HG02763 (cell line): ENCODE data around the gene CD5L.

Experiments used
- ATAC-seq: cut with Tn5 transposase; IDR thresholded peaks from one replicate; pipeline ENCODE4 v1.9.1; 2021; ENCODE audit warnings: mild to moderate bottlenecking, moderate library complexity; ENCODE audit not compliant: unreplicated experiment

Gene CD5L

DNA sequence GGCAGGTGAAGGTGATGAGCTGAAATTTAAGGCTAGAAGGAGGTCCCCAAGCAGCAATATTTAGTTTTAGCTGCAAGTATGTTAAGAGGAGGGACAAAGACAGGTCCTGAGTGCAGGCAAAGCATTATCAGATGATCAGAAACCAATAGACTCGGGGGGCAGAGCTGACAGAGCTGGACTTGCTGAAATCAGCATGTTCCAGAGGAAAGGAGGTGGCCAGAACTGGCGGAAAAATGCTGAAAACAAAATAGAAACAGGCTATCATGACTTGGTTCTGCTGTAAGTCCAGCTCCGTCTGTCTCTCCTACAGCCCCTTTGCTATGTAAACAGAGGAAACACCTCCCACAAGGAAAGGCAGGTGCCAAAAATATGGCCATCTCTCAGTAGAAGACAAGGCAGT lies at the start of gene CD5L:
TSS of gene CD5L (minus strand) at position 101 of the 400 bp plus-strand sequence. CDS start 107 bp downstream, outside the sequence.
- no peak for ATAC-seq

DNA sequence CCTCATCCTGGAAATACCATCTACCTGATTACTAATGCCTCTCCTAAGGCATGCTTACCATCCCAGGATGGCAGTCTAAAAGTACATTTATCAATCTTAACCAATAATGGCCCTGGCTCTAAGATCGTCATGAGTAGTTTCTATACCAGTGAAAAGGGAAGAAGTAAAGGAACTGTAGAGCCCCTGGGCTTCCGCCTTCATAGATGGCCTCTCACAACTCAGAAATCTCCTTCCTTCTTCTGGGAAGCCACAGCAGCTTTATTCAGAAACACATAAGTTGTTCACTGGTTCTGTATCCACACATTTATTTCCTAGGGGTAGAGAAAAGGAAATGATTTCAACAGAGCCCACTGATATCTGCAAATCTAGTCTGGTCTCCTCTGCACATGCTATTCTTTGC lies 41.0 kb upstream of the CD5L start:
- ATAC-seq = no peak

DNA sequence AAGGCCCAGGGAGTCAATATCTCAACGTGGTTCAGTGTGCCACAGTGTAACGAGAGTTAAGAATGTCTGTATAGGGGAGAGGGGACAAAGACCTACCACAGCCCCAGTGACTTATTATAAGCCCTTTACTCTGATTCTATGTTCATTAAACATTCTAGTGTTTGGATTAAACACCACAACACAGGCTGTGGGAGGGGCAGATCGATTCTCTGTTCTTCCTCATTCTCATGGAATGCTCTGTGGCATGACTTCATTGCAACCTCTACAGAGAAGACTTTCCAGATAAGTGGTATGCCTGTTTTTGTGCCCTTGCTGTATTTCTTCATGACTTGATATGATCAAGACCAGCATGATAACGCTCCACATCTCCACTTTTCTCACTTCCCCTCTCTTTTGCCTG lies 39.0 kb upstream of the CD5L start:
- no peak for ATAC-seq

DNA sequence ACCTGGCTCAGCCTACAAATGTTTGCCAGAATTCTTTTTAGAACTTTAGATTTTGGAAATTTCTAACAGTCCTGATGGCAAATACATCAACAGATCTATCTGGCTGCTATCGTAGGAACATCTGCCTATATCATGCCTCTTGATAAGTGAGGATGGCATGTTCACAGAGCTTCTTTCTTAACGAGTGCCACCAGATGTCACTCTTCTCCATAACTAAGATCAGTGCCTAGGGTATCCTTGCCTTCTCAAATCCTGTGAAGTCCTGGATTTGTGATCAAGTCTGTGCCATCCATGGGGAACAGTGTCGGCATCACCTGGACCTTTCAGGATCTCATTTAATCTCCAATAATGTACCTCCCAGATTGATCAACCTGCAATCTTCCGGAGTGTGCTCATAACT lies 36.5 kb upstream of the CD5L start:
- no peak for ATAC-seq

DNA sequence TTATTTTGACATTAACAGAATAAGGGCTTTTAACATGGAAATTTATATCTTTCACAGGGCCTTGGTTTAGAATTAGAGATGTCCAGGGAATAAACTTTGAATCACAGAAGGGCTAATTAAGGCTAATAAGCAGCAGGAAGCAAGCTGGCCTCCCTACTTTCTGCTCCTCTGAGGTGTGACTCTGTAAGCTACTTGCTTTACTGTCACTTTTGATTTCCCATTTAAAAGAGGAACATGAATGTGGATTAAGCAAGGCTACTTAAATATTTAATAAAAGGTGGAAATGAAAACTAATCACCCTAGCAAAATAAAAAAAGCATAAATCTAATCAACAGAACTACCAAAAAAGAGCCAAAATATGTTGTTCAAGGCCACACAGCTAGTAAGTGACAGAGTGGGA lies 28.9 kb upstream of the CD5L start:
- ATAC-seq = no peak

DNA sequence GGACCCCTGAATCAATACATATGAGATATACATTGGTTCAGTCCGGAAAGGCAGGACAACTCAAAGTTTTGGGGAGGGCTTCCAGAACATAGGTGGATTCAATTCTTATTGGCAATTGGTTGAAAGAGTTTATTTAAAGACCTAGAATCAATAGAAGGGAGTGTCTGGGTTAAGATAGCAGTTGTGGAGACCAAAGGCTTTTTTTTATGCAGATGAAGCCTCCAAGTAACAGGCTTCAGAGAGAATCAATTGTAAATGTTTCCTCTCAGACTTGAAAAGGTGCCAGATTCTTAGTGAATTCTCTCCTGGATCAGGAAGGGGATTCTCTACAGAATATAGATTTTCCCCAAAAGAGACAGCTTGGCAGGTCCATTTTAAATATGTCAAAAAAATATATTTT lies 27.0 kb upstream of the CD5L start:
- no peak for ATAC-seq

DNA sequence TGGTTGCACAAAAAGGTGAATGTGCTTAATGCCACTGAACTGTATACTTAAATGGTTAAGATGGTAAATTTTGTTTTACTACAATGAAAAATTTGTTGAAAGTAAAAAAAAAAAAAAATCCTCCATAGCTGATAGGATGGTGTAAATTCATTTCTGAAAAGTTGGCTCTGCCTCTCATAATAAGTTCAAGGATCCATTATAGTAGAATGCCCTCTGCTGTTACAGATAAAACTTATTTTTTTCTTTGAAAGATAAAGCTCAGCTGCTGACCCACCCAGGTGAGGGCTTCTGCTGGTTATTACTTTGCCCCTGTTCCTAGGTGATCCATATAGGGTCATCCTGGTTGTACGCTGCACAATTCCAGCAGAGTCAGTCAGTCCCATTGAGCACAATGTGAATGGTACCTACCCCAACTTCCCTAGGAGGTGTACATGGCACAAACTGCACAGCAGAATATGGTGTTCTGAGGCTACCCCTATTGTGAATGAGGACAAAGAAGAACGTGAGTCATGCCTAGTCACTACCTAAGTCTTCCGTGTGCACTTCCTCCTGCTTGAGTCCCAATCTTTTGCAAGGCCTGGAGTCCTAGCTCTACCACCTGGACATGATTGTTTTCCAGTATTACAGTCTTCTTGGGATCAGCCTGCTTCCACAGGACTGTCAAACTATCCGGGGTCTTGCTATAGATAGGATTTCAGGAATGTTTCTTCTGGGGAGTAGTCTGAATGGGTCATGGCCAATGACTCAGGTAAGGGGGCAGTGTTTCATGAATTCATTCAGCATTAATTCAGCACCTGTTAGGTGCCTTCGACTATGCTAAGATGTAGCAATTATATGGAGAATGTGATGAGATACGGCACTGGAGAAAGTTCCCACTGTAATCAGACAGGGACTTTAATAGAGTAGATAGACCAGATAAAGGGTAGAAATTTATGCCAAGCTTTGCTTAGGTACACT lies 20.8 kb upstream of the CD5L start:
- no peak for ATAC-seq

DNA sequence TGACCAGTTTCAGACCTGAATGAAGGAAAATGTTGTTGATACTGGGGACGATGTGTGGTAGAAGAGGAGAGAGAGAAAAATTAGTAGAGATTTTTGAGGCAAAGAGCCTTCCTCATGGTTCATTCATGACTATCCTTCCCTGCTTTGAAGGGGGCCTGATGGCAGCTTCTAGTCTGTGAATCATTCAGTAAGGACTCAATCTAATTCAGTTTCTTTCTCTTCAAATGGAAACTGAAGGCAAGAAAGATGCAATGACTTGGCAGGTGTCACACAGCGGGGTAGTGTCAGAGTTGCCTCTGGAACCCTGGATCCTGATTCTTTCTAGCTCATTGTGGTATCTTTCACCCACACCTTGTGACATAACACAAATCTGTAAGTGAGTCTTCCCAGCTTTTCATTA lies 14.9 kb upstream of the CD5L start:
- ATAC-seq = no peak

DNA sequence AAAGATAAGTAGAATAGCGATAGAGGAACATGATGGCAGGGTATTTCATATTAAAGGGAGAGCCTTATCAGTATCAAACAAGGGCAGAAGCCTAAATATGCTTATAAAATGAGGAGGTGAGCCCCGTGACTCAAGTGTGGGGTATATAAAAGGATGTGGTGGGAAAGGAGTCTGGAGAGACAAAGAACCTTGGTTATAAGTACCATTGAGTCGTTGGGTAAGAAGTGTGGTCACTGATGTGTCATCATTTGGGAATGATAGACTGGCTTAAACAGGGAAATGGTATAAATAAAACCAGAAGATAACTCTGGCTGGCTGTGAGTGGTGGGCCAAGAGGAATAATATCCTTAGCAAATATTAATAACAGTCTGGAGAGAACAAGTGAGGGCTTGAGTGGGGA lies 10.9 kb upstream of the CD5L start:
- no peak for ATAC-seq

DNA sequence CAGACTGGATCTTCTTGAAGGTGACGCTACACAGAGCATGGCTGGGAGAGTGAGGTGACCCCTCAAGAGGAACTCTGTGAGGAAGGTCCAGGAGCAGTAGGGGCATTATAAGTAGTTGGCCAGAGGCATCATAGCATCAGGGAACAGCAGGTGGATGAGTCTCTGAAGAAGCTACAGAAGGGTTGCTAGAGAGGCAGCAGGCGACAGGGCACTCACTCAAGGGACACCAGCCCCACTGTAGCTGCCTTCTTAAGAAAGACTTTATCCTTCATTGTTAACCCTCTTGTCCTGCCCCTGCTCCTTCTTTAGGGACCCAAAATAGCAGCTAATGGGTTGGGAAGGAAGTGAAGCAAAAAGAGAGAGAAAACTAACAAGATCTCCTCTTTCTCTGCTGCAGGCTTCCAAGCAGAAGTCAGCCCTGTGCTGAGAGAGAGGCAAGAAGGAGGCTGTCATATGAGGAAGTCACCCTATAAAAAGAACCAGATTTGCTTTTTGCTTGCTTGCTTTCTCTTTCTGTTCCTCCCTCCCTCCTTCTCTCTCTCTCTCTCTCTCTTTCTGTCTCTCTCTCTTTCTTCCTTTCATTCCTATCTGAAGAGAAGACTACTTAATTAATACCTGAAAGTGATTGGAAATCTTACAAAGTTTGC lies 7.7 kb upstream of the CD5L start:
- peak; percentile 51 for ATAC-seq

DNA sequence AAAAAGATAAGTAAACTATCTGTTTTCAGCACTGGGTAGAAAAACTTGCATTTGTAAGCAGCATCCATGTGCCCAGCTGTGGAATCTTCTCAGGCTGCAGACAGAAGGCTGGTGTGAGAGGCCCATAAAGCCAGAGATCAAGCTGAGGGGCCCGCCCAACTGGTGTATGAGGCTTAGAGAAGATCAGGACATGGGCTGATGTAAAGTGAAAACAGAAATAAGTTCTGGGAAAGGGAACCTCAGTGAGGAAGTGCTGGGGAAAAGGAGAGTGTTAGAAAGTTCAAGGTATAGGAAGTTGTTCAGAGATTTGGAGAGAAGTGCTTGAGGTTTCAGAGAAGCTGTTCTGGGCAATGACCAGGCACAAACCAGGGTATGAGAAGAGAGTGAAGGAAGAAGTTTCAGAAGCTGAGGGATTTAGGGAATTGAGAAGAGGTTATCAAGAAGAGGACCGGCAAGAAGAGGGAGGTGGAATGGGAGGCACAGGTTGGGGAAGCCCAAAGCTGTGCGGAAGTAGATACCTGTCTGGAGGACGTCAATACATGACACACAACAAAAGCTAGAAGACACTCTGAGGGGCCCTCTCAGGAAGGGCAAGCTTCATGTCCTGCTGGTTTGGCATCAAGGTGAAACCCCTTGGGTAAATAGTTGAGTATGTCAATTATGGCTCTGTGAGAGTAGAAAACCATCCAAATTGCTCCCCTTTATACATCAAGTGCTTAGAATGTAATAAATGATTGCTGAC lies 2.7 kb upstream of the CD5L start:
- ATAC-seq = no peak

DNA sequence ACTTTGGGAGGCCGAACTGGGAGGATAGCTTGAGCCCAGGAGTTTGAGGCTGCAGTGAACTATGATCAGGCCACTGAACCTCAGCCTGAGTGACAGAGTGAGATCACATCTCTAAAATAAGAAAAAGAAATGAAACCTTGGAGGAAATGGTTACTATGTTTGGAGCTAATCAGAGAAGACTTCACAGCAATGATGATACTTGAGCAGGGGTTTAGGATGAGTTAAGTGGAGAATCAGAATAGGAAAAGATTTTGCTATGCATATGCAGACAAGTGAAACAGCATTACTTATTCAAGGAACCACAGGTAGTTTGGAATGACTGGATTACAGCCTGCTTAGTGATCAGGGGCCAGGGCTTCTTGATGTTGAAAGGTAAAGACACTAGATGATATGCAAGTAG lies 1.3 kb upstream of the CD5L start:
- ATAC-seq = no peak

DNA sequence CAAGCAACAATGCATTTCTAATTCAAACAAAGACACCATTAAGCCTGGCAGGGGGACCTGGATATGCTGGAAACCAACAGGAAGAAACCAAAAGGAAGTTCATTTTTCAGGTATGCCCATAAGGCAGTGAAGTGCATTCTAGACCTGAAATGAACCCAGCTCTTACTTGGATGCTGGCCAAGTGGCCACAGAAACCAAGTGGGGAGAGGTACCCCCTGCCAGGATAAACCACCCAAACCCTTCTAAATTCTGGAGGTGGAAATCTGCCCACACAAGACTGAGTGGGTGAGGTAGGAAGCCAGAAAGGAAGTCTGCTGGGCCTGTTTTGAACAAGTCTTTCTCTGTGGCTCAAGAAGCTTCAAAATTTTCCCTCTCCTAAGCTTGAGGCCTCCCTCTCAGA lies 2.6 kb downstream of the CD5L start:
- ATAC-seq = no peak

DNA sequence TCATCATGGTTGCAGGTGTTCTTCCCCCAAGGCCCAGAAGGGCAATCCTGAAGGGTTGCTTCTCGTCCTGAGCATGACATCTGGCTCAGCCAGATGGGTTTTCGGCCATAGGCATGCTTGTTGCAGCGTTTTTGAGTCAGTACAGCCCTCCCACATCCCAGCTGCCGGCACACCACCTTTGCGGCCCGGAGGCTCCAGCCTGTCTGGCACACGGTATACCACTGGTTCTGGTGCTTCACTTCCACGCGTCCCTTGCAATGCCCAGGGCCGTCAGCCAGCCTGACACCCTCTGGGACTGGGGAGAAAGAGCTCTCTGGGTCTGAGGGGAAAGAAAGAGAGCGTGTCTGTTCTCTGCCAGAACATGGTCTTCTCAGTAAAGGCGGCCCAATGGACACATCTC lies 7.2 kb downstream of the CD5L start:
- no peak for ATAC-seq

DNA sequence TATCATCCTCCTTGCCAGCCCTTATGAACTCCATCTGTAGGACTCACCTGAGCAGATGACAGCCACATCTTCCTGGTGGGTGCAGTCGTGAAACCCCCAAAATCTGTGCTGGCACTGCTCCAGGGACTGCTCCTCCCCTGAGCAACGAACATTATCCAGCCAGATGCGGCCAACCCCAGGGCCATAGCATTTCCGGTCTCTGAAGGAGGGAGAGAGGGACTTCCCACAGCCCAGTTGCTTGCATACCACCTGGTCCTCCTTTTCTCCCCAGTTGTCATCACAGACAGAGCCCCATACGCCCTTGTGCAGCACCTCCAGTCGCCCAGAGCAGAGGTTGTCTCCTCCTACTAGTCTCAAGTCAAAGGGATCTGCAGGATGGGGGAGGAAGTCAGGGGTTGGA lies 8.5 kb downstream of the CD5L start:
- no peak for ATAC-seq

DNA sequence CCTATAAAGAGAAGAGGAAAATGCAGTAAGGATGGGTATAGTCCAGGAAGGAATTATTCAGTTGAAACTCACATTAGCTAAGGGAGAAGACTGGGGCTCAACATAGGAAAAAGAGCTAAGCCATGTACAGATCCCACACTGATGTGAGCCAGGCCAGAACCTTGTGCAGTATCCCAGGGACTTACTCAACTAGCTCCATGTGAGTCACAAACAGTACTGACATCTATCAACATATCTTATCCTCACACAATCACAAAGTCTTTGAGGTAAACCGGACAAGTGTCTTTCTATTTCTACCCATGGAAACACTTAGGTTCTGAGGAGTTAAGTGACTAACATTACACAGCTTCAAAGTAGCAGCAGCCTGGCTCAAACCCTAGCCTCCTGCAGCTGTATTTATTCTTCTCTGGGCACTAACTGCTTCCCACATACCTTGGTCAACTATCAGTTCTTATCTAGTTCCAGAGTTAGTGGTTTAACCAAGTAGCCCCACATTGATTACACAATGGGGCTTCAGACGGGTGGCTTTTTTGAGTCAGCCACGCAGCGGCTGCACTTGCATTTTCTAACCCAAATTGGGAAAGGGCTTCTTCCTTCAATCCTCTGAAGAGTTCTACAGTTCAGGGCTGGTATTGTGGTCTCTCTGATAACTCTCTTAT lies 9.5 kb downstream of the CD5L start:
- ATAC-seq = no peak

DNA sequence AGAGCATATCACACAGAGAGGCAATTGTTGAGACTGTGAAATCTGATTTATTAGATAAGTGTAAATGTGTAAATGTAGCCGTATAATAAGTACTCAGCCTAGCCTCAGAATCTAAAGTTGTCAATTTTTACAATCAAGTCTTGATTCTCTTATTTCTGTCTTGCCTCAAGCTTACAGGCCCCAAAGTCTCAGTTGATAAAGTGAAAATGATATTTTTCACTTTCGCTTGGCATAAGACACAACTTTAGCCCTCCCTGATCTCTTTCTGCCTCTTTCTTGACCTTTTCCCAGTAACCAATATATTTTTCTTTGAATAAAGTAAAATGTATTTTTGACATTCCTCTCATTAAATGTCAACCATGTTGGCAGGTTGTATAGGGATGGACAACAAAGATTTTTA lies 10.7 kb downstream of the CD5L start:
- ATAC-seq = no peak

DNA sequence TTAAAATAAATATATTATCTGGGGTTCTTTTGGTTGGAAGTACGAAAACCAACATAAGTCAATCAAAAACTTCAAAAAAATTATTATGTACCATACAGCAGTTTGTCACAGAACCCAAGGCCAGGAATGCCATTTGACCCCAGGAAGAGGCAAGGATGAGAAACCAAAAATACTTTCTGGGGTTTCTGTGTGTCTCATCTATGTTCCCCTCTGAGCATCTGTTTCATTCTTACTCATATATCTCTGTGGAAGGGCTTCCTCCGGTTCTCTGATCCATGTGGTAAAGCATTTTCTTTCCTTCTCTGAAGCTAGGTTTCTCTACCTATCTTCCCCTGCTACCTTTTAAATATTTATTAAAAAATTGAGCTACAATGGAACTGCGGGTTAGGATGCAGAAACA lies 11.9 kb downstream of the CD5L start:
- no peak for ATAC-seq

DNA sequence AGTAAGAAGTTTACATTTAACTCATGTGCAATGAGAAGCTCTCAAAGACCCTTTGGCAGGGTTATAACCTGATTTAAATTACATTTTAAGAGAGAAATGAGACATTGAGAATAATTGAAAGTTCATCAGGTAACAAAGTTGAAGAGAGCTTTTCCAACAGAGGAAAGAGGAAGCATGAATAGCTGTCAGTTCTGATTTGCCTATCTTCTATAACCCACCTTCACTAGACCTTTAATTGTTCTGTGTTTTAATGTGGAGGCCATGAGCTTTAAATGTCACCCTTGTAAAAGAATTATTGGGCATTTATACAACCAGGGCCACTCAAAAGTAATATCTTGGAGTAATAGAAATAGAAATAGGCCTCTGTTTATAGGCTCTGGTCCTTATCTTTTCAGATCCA lies 12.4 kb downstream of the CD5L start:
- no peak for ATAC-seq

DNA sequence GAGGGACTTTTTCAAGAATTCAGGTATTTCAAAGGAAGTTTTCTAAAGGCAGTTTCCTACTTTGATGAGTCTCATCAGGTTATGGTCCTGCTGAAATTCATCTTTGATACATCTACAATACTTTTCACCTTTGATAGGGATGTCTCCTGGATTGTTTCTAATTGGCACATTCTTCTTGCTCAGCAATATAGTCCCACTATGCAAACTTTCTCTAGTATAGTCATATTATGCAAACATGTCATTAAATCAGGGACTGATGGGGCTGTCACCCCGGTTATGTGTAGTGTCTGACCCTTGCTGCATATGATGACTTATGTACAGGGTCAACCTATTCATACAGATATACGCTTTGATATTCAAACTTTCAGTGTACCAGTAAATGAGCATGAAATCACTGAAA lies 21.3 kb downstream of the CD5L start:
- no peak for ATAC-seq

DNA sequence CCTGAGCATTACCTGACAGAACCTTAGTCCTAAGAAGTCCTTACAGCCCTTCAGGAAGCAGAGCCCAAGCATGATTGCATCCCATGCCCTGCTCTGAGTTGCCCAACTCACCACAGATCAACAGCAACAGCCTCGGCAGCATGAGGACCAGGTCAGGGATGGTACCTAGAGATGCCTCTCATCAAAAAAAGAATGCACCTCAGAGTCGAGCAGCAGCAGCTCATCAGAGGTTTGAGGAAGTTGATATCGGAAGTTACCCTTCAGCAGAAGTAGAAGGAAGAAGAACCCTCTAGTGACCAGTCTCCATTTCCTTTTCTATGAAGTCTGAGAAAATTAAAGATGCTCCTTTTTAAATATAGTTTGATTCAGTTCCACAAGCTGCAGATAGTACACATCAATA lies 21.7 kb downstream of the CD5L start, which contains the start of gene FCRL1:
TSS of gene FCRL1 (minus strand) at position 225 of the 400 bp plus-strand sequence. CDS start at position 142, 83 bp downstream.
- no peak for ATAC-seq
